Endodermal cell (in vitro differentiated cells): ENCODE results near the gene CTAG2. TPM values are rescaled to one million over a fixed set of nuclear protein-coding genes. Genes with fewer than 3 reads are reported as not detected.
"Not testable (repeated sequence)": the region's sequence is repeated elsewhere in the genome, so short reads cannot be mapped to it uniquely, and the experiment has no call there.

Experiments used
- DNase-seq: peaks from one replicate; pipeline ENCODE4 v3.0.0-alpha.2; 2017
- H3K27ac ChIP-seq: 2 replicates; pipeline ENCODE4 v1.5.1; 2013; ENCODE audit warnings: mild to moderate bottlenecking, low read depth, low read length, moderate library complexity
- H3K27me3 ChIP-seq: 2 replicates; pipeline ENCODE4 v1.6.1; 2013; ENCODE audit warnings: mild to moderate bottlenecking, low read length, moderate library complexity; ENCODE audit not compliant: insufficient read depth, control insufficient read depth, poor library complexity, severe bottlenecking
- H3K36me3 ChIP-seq: 2 replicates; pipeline ENCODE4 v1.7.0; 2013; ENCODE audit warnings: mild to moderate bottlenecking, low read length, moderate library complexity; ENCODE audit not compliant: control insufficient read depth, insufficient read depth
- H3K4me1 ChIP-seq: one replicate; pipeline ENCODE4 v1.7.0; 2013; ENCODE audit warnings: low read length; ENCODE audit not compliant: control insufficient read depth, insufficient read depth
- H3K4me3 ChIP-seq: 2 replicates; pipeline ENCODE4 v1.5.1; 2013; ENCODE audit warnings: mild to moderate bottlenecking, low read length, moderate library complexity
- H3K9ac ChIP-seq: 2 replicates; pipeline ENCODE4 v1.6.1; 2013; ENCODE audit warnings: mild to moderate bottlenecking, low read length, moderate library complexity; ENCODE audit not compliant: poor library complexity, severe bottlenecking; ENCODE audit errors: extremely low read depth
- H3K9me3 ChIP-seq: 2 replicates; pipeline ENCODE4 v1.6.1; 2013; ENCODE audit warnings: mild to moderate bottlenecking, low read length, moderate library complexity; ENCODE audit not compliant: control insufficient read depth
- H3K27ac Mint-ChIP-seq: 2 replicates; pipeline ENCODE4 v1.8.0; 2020; ENCODE audit warnings: mixed read lengths
- H3K27me3 Mint-ChIP-seq: 2 replicates; pipeline ENCODE4 v1.8.0; 2021; ENCODE audit warnings: mild to moderate bottlenecking, mixed read lengths; ENCODE audit not compliant: insufficient read depth
- H3K36me3 Mint-ChIP-seq: 2 replicates; pipeline ENCODE4 v1.8.0; 2020; ENCODE audit warnings: low read depth, mixed read lengths
- H3K4me1 Mint-ChIP-seq: 2 replicates; pipeline ENCODE4 v1.8.0; 2020; ENCODE audit warnings: mixed read lengths
- H3K4me3 Mint-ChIP-seq: 2 replicates; pipeline ENCODE4 v1.8.0; 2020; ENCODE audit warnings: mild to moderate bottlenecking, moderate library complexity, mixed read lengths
- H3K9me3 Mint-ChIP-seq: 2 replicates; pipeline ENCODE4 v1.8.0; 2020; ENCODE audit warnings: mild to moderate bottlenecking, mixed read lengths
- WGBS, 2 experiments: methylation state at CpG; one replicate each; pipeline versions ENCODE4 v1.1.5 to v1.1.7; 2013; ENCODE audit warnings: missing lambda C conversion rate in 2 of 2, mixed read lengths in 1 of 2; ENCODE audit not compliant: insufficient coverage in 1 of 2, insufficient read length in 1 of 2; 5-methylcytosine and 5-hydroxymethylcytosine counted together
- total RNA-seq, 2 donors: library from RNA; stranded (reverse); fragmentation: NEBNext Ultra II Directional in 1 of 2; extraction: Animal tissue kit (Norgen Biotek cat#: 25700) in 1 of 2; gene quantifications; 2 replicates in 1 of 2; 3 replicates in 1 of 2; pipeline ENCODE4 v1.2.1, GENCODE V29; 2021
- TF ChIP-seq, protein P1 (sequence below): fragments of 200-600 bp; sonication (generic); conservative IDR thresholded peaks from 2 replicates; pipeline ENCODE4 v1.5.0; 2021; ENCODE audit warnings: antibody characterized with exemption, mild to moderate bottlenecking

CTAG2 gene
- total RNA-seq, 2 donors from 2014 or later = not detected

DNA sequence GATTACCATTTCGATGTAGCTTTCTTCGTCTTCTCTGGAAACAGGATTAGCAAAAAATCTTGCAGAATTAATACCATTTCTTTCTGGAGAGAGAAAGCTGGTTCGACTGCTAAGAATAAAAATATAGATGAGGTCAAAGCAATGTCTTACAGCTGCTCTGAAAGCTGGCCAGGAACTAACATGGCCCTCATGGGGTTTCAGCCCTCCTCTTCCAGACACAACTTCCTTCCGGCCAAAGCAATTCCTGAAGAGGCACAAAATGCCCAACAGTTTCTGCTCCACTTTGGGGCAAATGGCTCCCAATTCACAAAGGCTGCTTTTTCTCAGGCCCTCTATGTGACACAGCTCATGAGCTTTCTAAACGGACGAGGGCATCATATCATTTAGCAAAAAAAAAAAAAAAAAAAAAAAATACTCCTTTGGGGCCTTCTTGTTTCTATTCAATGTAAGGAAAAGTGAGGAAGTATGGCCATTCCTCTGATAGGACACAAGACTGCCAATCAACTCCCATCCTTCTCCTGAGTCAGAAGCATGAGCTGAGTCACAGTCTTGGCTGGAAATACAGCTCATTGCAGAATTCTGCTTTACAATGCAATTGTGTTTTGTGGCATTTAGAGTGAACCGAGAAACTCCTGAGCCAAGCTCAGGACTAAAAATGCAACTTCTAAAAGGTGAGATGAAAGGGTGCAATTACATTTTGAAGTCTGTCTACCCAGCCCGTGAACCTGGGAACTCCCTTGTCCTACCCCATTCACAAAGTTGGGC, 42.7 kb upstream of the CTAG2 start:
- Histone ChIP-seq H3K9me3 (no peaks in the 10 kb centered on the region), H3K27ac (no peak overlapping the region), H3K9ac (no peak overlapping the region), H3K27me3 (no peaks in the 10 kb centered on the region), H3K4me1 (no peaks in the 10 kb centered on the region), H3K4me3 (no peak overlapping the region), H3K36me3 (no peaks in the 10 kb centered on the region)
- H3K4me1 Mint-ChIP-seq = no peaks in the 10 kb centered on the region
- H3K27me3 Mint-ChIP-seq = no peaks in the 10 kb centered on the region
- no peaks in the 10 kb centered on the region for H3K36me3 Mint-ChIP-seq
- no peak for DNase-seq
- TF ChIP-seq, protein P1, sequence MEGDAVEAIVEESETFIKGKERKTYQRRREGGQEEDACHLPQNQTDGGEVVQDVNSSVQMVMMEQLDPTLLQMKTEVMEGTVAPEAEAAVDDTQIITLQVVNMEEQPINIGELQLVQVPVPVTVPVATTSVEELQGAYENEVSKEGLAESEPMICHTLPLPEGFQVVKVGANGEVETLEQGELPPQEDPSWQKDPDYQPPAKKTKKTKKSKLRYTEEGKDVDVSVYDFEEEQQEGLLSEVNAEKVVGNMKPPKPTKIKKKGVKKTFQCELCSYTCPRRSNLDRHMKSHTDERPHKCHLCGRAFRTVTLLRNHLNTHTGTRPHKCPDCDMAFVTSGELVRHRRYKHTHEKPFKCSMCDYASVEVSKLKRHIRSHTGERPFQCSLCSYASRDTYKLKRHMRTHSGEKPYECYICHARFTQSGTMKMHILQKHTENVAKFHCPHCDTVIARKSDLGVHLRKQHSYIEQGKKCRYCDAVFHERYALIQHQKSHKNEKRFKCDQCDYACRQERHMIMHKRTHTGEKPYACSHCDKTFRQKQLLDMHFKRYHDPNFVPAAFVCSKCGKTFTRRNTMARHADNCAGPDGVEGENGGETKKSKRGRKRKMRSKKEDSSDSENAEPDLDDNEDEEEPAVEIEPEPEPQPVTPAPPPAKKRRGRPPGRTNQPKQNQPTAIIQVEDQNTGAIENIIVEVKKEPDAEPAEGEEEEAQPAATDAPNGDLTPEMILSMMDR = no peak
- whole genome bisulfite sequencing, 2 experiments = 83 to 94% methylated on average over 2 to 5 of the region's 8 CpGs
- H3K27ac Mint-ChIP-seq = no peak overlapping the region
- peaks cover 51% of the 10 kb centered on the region for H3K9me3 Mint-ChIP-seq
- no peak overlapping the region for H3K4me3 Mint-ChIP-seq

DNA sequence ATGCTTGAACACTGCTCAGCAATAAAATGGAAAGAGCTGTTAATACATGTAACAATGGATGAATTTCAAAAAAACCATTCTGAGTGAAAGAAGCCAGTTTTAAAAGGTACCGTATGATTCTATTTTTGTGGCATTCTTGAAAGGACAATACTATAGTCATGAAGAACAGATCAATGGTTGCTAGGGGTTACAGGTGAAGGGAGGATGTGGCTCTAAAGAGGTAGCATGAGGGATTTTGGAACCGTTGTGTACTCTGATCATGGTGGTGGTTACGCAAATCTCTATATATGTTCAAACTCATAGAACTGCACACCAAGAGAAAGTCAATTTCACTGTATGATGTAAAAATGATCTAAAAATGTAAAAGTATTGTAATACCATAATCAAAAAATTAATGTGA, 40.0 kb upstream of the CTAG2 start:
- TF ChIP-seq, protein P1 = no peak
- 95% methylated on average over 1 of the region's 3 CpGs; no CpG with 5 or more reads in 1 of the 2 experiments for WGBS, 2 experiments

DNA sequence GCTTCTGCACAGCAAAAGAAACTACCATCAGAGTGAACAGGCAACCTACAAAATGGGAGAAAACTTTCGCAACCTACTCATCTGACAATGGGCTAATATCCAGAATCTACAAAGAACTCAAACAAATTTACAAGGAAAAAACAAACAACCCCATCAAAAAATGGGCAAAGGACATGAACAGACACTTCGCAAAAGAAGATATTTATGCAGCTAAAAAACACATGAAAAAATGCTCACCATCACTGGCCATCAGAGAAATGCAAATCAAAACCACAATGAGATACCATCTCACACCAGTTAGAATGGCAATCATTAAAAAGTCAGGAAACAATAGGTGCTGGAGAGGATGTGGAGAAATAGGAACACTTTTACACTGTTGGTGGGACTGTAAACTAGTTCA, 37.1 kb upstream of the CTAG2 start:
- WGBS, 2 experiments = 100% methylated on average over 1 of the region's 2 CpGs; no CpG with 5 or more reads in 1 of the 2 experiments
- not testable (repeated sequence) for H3K9me3 ChIP-seq, H3K27ac ChIP-seq, H3K27ac Mint-ChIP-seq, H3K27me3 ChIP-seq, H3K27me3 Mint-ChIP-seq, H3K36me3 ChIP-seq, H3K4me1 Mint-ChIP-seq, H3K4me3 ChIP-seq, H3K36me3 Mint-ChIP-seq, DNase-seq, H3K4me3 Mint-ChIP-seq, H3K9ac ChIP-seq, H3K4me1 ChIP-seq
- H3K9me3 Mint-ChIP-seq = peaks cover 44% of the 10 kb centered on the region

More for the DNA sequence above, 40.0 kb upstream of the CTAG2 start:
- Histone ChIP-seq H3K9ac (no peak overlapping the region), H3K27ac (no peak overlapping the region), H3K9me3 (no peaks in the 10 kb centered on the region), H3K36me3 (no peaks in the 10 kb centered on the region), H3K4me3 (no peak overlapping the region), H3K4me1 (no peaks in the 10 kb centered on the region), H3K27me3 (no peaks in the 10 kb centered on the region)
- Mint-ChIP-seq H3K9me3 (peaks cover 50% of the 10 kb centered on the region), H3K4me3 (no peak overlapping the region), H3K27ac (no peak overlapping the region), H3K27me3 (no peaks in the 10 kb centered on the region), H3K36me3 (no peaks in the 10 kb centered on the region), H3K4me1 (no peaks in the 10 kb centered on the region)
- DNase-seq = no peak

DNA sequence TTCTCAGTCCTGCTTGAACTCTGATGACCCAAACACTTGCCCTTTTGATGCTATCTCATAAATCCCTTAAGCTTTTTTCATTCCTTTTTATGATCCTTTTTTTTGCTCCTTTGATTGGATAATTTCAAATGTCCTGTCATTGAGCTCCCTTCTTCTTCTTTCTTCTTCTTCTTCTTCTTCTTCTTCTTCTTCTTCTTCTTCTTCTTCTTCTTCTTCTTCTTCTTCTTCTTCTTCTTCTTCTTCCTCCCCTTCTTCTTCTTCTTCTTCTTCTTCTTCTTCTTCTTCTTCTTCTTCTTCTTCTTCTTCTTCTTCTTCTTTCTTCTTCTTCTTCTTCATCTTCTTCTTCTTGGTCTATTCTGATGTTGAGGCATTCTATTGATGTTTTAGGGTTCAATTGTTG, 18.7 kb upstream of the CTAG2 start:
- H3K27ac Mint-ChIP-seq, H3K27ac ChIP-seq, DNase-seq, H3K4me3 ChIP-seq, H3K9me3 ChIP-seq, H3K4me1 Mint-ChIP-seq, H3K9ac ChIP-seq, H3K4me3 Mint-ChIP-seq, H3K27me3 Mint-ChIP-seq, H3K36me3 ChIP-seq, H3K27me3 ChIP-seq, H3K4me1 ChIP-seq, H3K36me3 Mint-ChIP-seq: not testable (repeated sequence)
- H3K9me3 Mint-ChIP-seq = peaks cover 77% of the 10 kb centered on the region

DNA sequence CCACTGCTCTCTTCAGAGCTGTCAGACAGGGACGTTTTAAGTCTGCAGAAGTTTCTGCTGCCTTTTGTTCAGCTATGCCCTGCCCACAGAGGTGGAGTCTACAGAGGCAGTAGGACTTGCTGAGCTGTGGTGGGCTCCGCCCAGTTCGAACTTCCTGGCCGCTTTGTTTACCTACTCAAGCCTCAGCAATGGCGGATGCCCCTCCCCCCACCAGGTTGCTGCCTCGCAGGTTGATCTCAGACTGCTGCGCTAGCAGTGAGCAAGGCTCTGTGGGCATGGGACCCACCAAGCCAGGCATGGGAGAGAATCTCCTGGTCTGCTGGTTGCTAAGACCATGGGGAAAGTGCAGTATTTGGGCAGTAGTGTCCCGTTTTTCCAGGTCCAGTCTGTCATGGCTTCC, 17.5 kb upstream of the CTAG2 start:
- H3K9me3 ChIP-seq, H3K27ac ChIP-seq, H3K9ac ChIP-seq, H3K4me3 Mint-ChIP-seq, H3K36me3 Mint-ChIP-seq, H3K4me1 Mint-ChIP-seq, H3K4me1 ChIP-seq, DNase-seq, H3K4me3 ChIP-seq, H3K36me3 ChIP-seq, H3K27me3 ChIP-seq, H3K27ac Mint-ChIP-seq, H3K27me3 Mint-ChIP-seq: not testable (repeated sequence)
- WGBS, 2 experiments = 67 to 79% methylated on average over 1 to 8 of the region's 8 CpGs
- peaks cover 82% of the 10 kb centered on the region for H3K9me3 Mint-ChIP-seq
